CD1c-positive myeloid dendritic cell (primary cell): ENCODE measurements around the gene ZNF396.
A peak's percentile ranks its signal among the peaks of the same experiment; 100 is the strongest.

Experiments
- DNase-seq: peaks from one replicate; pipeline ENCODE4 v3.0.0-alpha.2; 2016; ENCODE audit errors: extremely low spot score

The ZNF396 gene

GRCh38 chr18:35383136-35383535, 6.0 kb upstream of the ZNF396 start:
- no peak for DNase-seq

GRCh38 chr18:35379421-35379820, 2.3 kb upstream of the ZNF396 start:
- DNase-seq = no peak

- DNase-seq = peak; percentile 6
Observed at GRCh38 chr18:35378574-35378896, 1.4 kb upstream of the ZNF396 start.

GRCh38 chr18:35377875-35378573, 887 bp upstream of the ZNF396 start:
- no peak for DNase-seq

GRCh38 chr18:35376393-35376741, 770 bp downstream of the ZNF396 start:
- peak; percentile 47 for DNase-seq

- no peak for DNase-seq
Observed at GRCh38 chr18:35374708-35375107, 2.4 kb downstream of the ZNF396 start.

- DNase-seq = no peak
Observed at GRCh38 chr18:35371412-35372195, 5.5 kb downstream of the ZNF396 start.

- no peak for DNase-seq
Observed at GRCh38 chr18:35369126-35369525, 8.0 kb downstream of the ZNF396 start.

- no peak for DNase-seq
Observed at GRCh38 chr18:35368595-35368994, 8.5 kb downstream of the ZNF396 start.

GRCh38 chr18:35362531-35362930, 14.6 kb downstream of the ZNF396 start:
- no peak for DNase-seq

- DNase-seq = no peak
Observed at GRCh38 chr18:35361570-35362321, 15.4 kb downstream of the ZNF396 start.

- DNase-seq = peak; percentile 75
Observed at GRCh38 chr18:35355140-35355618, 22.0 kb downstream of the ZNF396 start.

- DNase-seq = no peak
Observed at GRCh38 chr18:35352778-35353177, 24.4 kb downstream of the ZNF396 start.

- DNase-seq = no peak
Observed at GRCh38 chr18:35352283-35352682, 24.9 kb downstream of the ZNF396 start.

- no peak for DNase-seq
Observed at GRCh38 chr18:35348001-35348400, 29.1 kb downstream of the ZNF396 start.

GRCh38 chr18:35345950-35346349, 31.2 kb downstream of the ZNF396 start:
- DNase-seq = peak; percentile 5

GRCh38 chr18:35345460-35345921, 31.6 kb downstream of the ZNF396 start:
- no peak for DNase-seq

GRCh38 chr18:35344736-35345459, 32.2 kb downstream of the ZNF396 start:
- DNase-seq = no peak

GRCh38 chr18:35343936-35344735, 33.0 kb downstream of the ZNF396 start, which contains the start of gene ZNF24:
Gene ZNF24, minus strand, starts transcription at chr18:35344420. Its CDS starts 3,770 bp downstream, at chr18:35340650.
- DNase-seq = peak; percentile 98

GRCh38 chr18:35343488-35343935, 33.6 kb downstream of the ZNF396 start:
- DNase-seq = no peak

GRCh38 chr18:35337286-35337685, 39.9 kb downstream of the ZNF396 start:
- DNase-seq = no peak
